IPS-18a (cell line): Measurements from ENCODE around the gene MMD.

Experiments used
- H3K27ac ChIP-seq: one replicate; pipeline ENCODE4 v1.5.1; 2013; ENCODE audit warnings: low read length
- H3K27me3 ChIP-seq: one replicate; pipeline ENCODE4 v1.6.1; 2013; ENCODE audit warnings: mild to moderate bottlenecking, low read length; ENCODE audit not compliant: control insufficient read depth, insufficient read depth
- H3K36me3 ChIP-seq: one replicate; pipeline ENCODE4 v1.6.1; 2013; ENCODE audit warnings: low read depth, low read length; ENCODE audit not compliant: control insufficient read depth
- H3K4me1 ChIP-seq: one replicate; pipeline ENCODE4 v1.6.1; 2013; ENCODE audit warnings: low read depth, low read length; ENCODE audit not compliant: control insufficient read depth
- H3K4me3 ChIP-seq: one replicate; pipeline ENCODE4 v1.5.1; 2013; ENCODE audit warnings: low read length
- H3K9ac ChIP-seq: one replicate; pipeline ENCODE4 v1.6.1; 2013; ENCODE audit warnings: mild to moderate bottlenecking, low read length, moderate library complexity
- H3K9me3 ChIP-seq: one replicate; pipeline ENCODE4 v1.6.1; 2013; ENCODE audit warnings: low read depth, low read length; ENCODE audit not compliant: control insufficient read depth

Gene MMD

GRCh38 chr17:55442953-55443683, 21.5 kb upstream of the MMD start:
- H3K36me3 ChIP-seq, result no peaks in the 10 kb centered on the region
- H3K4me3 ChIP-seq, result no peak overlapping the region
- peaks cover 9% of the 10 kb centered on the region for H3K4me1 ChIP-seq
- no peak overlapping the region for H3K27ac ChIP-seq
- no peaks in the 10 kb centered on the region for H3K27me3 ChIP-seq
- no peaks in the 10 kb centered on the region for H3K9me3 ChIP-seq
- H3K9ac ChIP-seq, result no peak overlapping the region

GRCh38 chr17:55442462-55442861, 20.8 kb upstream of the MMD start:
- H3K36me3 ChIP-seq, result no peaks in the 10 kb centered on the region
- peaks cover 9% of the 10 kb centered on the region for H3K4me1 ChIP-seq
- H3K4me3 ChIP-seq, result no peak overlapping the region
- H3K27ac ChIP-seq, result no peak overlapping the region
- no peaks in the 10 kb centered on the region for H3K9me3 ChIP-seq
- no peaks in the 10 kb centered on the region for H3K27me3 ChIP-seq
- H3K9ac ChIP-seq, result no peak overlapping the region

DNA sequence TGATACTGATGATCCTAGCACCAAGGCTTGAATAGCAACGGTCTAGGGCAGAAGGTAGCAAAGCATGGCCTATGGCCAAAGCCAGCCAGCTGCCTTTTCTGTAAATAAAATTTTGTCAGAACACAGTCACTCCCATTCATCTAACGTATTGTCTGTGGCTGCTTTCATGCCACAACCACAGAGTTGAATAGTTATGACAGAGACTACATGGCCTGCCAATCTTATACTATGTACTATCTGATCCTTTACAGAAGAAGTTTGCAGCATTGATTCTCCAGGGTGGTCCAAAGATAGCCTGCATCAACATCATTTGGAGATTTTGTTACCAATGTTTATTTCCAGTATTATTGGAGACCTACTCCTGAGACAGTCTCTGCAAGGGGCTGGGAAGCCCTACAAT, 19.9 kb upstream of the MMD start:
- Histone ChIP-seq H3K27ac (no peak overlapping the region), H3K9me3 (no peaks in the 10 kb centered on the region), H3K27me3 (no peaks in the 10 kb centered on the region), H3K9ac (no peak overlapping the region), H3K36me3 (no peaks in the 10 kb centered on the region), H3K4me1 (peaks cover 17% of the 10 kb centered on the region), H3K4me3 (no peak overlapping the region)

DNA sequence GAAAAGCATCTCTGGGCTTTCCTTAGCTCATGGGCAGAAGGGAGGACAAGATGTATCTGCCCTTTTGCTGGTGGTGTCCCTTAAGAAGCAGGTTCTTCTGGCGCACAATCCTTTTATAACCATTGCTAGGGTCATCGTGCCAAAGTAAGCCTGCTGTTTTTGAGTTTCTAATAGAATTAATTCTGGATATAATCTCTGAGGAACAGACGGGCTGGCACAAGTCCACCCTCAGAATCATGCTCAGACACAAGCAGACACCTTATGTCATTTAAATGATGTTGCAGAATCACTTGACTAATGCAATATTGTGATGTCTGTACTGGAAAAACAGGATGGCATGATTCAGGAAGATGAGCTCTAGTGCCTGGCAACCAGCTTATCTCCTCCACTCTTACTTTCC, 18.8 kb upstream of the MMD start:
- Histone ChIP-seq H3K9ac (no peak overlapping the region), H3K4me1 (peaks cover 17% of the 10 kb centered on the region), H3K9me3 (no peaks in the 10 kb centered on the region), H3K4me3 (no peak overlapping the region), H3K27me3 (no peaks in the 10 kb centered on the region), H3K27ac (no peak overlapping the region), H3K36me3 (no peaks in the 10 kb centered on the region)

DNA sequence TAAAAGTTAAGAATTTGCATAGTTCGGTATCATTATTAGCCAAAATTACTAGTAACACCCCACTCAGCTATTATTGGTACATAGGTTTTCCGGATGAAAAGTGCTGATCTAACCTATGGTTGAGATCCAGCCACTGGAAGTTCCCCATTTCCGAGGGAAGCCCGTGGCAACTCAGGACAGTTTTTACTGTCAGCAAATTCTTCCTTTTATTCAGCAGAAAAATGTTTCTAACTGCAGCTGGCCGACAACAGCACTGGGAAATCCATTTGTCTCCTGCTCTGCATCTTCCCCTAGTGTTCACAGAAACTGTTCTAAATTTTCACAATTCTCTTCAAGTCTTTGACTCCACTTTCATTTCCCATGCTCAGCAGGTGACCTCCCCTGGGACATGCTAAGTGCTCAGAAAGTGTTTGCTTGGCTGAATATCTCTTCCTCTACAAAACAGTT, 15.5 kb upstream of the MMD start:
- no peaks in the 10 kb centered on the region for H3K9me3 ChIP-seq
- H3K27ac ChIP-seq, result no peak overlapping the region
- H3K9ac ChIP-seq, result no peak overlapping the region
- peaks cover 8% of the 10 kb centered on the region for H3K4me1 ChIP-seq
- H3K27me3 ChIP-seq, result no peaks in the 10 kb centered on the region
- H3K36me3 ChIP-seq, result no peaks in the 10 kb centered on the region
- H3K4me3 ChIP-seq, result no peak overlapping the region

GRCh38 chr17:55436224-55437158, 14.9 kb upstream of the MMD start:
- H3K4me3 ChIP-seq, result no peak overlapping the region
- H3K4me1 ChIP-seq, result peaks cover 8% of the 10 kb centered on the region

DNA sequence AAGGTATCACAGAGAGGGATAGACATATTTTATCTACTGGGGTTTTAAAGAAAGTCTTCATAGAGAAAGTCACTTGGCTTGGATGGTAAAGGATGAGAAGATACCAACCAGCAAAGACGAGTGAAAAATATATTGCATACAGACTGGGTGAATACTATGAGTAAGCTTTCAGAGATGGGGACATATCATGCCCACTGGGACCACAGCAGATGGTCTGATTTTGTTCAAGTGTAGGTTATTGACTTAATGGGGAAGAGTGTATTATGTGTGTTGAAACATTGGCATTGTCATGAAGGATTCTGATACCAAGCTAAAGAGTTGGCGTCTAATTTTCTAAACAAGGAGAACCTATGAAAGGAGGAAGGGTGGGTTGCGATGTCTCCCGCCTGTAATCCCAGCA, 13.8 kb upstream of the MMD start:
- Histone ChIP-seq H3K9me3 (no peaks in the 10 kb centered on the region), H3K36me3 (no peaks in the 10 kb centered on the region), H3K9ac (no peak overlapping the region), H3K27me3 (no peaks in the 10 kb centered on the region), H3K4me1 (peaks cover 8% of the 10 kb centered on the region), H3K27ac (no peak overlapping the region), H3K4me3 (no peak overlapping the region)

More at GRCh38 chr17:55436224-55437158, 14.9 kb upstream of the MMD start:
- H3K9me3 ChIP-seq, result no peaks in the 10 kb centered on the region
- no peaks in the 10 kb centered on the region for H3K27me3 ChIP-seq
- no peak overlapping the region for H3K9ac ChIP-seq
- H3K36me3 ChIP-seq, result no peaks in the 10 kb centered on the region
- H3K27ac ChIP-seq, result no peak overlapping the region

- Histone ChIP-seq H3K27me3 (no peaks in the 10 kb centered on the region), H3K36me3 (no peaks in the 10 kb centered on the region), H3K4me3 (no peak overlapping the region), H3K4me1 (peaks cover 8% of the 10 kb centered on the region), H3K9me3 (no peaks in the 10 kb centered on the region), H3K27ac (no peak overlapping the region), H3K9ac (no peak overlapping the region)
Measured at GRCh38 chr17:55434721-55435120, 13.1 kb upstream of the MMD start.

DNA sequence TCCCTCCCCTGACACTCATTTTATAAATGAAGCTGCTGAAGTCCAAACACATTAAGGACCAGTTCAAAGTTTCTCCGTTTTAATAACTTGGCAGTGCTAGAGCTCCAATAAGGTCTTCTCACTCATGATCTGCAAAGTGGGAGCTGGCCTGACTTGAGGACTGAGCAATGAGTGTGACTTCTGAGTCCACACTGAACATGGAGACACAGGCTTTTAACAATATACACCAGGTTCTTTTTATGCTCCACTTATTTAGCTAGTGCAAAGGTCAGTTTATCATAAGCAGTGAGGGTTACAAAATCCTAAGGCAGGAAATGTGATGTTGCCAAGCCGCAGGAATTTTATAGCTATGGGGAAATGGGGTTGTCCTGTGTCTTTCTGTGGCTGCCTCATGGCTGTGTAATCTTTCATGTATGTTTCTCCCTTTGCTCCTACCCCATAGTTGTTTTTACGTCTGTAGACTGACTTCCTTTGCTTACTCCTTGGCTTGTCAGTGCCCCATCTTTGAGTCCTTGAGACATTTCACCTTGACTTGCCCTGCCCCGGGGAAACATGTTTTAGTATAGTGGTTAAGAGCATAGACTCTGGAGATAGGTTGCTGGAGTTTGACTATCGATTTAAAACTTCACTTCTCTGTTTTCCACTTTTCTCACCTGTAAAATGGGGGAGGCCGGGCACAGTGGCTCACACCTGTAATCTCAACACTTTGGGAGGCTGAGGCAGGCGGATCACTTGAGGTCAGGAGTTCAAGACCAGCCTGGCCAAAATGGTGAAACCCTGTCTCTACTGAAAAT, 12.2 kb upstream of the MMD start:
- Histone ChIP-seq H3K27ac (no peak overlapping the region), H3K36me3 (no peaks in the 10 kb centered on the region), H3K27me3 (no peaks in the 10 kb centered on the region), H3K9ac (no peak overlapping the region), H3K4me3 (no peak overlapping the region), H3K9me3 (no peaks in the 10 kb centered on the region), H3K4me1 (peaks cover 8% of the 10 kb centered on the region)

- H3K9ac ChIP-seq, result no peak overlapping the region
- no peaks in the 10 kb centered on the region for H3K36me3 ChIP-seq
- no peak overlapping the region for H3K27ac ChIP-seq
- H3K4me3 ChIP-seq, result no peak overlapping the region
- H3K9me3 ChIP-seq, result no peaks in the 10 kb centered on the region
- H3K27me3 ChIP-seq, result no peaks in the 10 kb centered on the region
- peaks cover 8% of the 10 kb centered on the region for H3K4me1 ChIP-seq
Measured at GRCh38 chr17:55433029-55433628, 11.5 kb upstream of the MMD start.
